ENCODE measurements around the gene UBASH3A.
"Not testable (repeated sequence)": the region's sequence is repeated elsewhere in the genome, so short reads cannot be mapped to it uniquely, and the experiment has no call there.

UBASH3A gene

GRCh38 chr21:42405064-42406013, 1.6 kb downstream of the UBASH3A start:
- H3K9me3 Mint-ChIP-seq = peaks cover 7% of the 10 kb centered on the region
- no peaks in the 10 kb centered on the region for H3K27me3 Mint-ChIP-seq (ENCODE audit: low read depth)
- H3K36me3 Mint-ChIP-seq (ENCODE audit: low read depth) = peaks cover 57% of the 10 kb centered on the region
- peaks cover 45% of the 10 kb centered on the region for H3K4me1 Mint-ChIP-seq (ENCODE audit: low read depth)
- DNase-seq (ENCODE audit: low spot score) = no peak
- H3K27ac Mint-ChIP-seq = peak overlapping the region; percentile 89
- peak overlapping the region; percentile 97 for H3K4me3 Mint-ChIP-seq

GRCh38 chr21:42406201-42406621, 2.5 kb downstream of the UBASH3A start:
- peaks cover 57% of the 10 kb centered on the region for H3K36me3 Mint-ChIP-seq (ENCODE audit: low read depth)
- peaks cover 39% of the 10 kb centered on the region for H3K4me1 Mint-ChIP-seq (ENCODE audit: low read depth)
- H3K27ac Mint-ChIP-seq = peak overlapping the region; percentile 89
- DNase-seq (ENCODE audit: low spot score) = peak; percentile 78
- no peaks in the 10 kb centered on the region for H3K27me3 Mint-ChIP-seq (ENCODE audit: low read depth)
- peaks cover 7% of the 10 kb centered on the region for H3K9me3 Mint-ChIP-seq
- H3K4me3 Mint-ChIP-seq = peak overlapping the region; percentile 97

- no peaks in the 10 kb centered on the region for H3K27me3 Mint-ChIP-seq (ENCODE audit: low read depth)
- H3K9me3 Mint-ChIP-seq = peaks cover 2% of the 10 kb centered on the region
- peak overlapping the region; percentile 97 for H3K4me3 Mint-ChIP-seq
- no peak for DNase-seq (ENCODE audit: low spot score)
- peak overlapping the region; percentile 89 for H3K27ac Mint-ChIP-seq
- peaks cover 34% of the 10 kb centered on the region for H3K4me1 Mint-ChIP-seq (ENCODE audit: low read depth)
- H3K36me3 Mint-ChIP-seq (ENCODE audit: low read depth) = peaks cover 52% of the 10 kb centered on the region
Measured at GRCh38 chr21:42406866-42407265, 3.2 kb downstream of the UBASH3A start.

GRCh38 chr21:42407476-42407875, 3.8 kb downstream of the UBASH3A start:
- Mint-ChIP-seq H3K4me1 (ENCODE audit: low read depth) (peaks cover 29% of the 10 kb centered on the region), H3K27me3 (ENCODE audit: low read depth) (no peaks in the 10 kb centered on the region), H3K27ac (peak overlapping the region; percentile 89), H3K36me3 (ENCODE audit: low read depth) (peaks cover 51% of the 10 kb centered on the region), H3K4me3 (peak overlapping the region; percentile 97), H3K9me3 (no peaks in the 10 kb centered on the region)
- no peak for DNase-seq (ENCODE audit: low spot score)

- DNase-seq (ENCODE audit: low spot score); H3K27ac Mint-ChIP-seq; H3K4me3 Mint-ChIP-seq; H3K27me3 Mint-ChIP-seq (ENCODE audit: low read depth); H3K9me3 Mint-ChIP-seq: not testable (repeated sequence)
- Mint-ChIP-seq H3K4me1 (ENCODE audit: low read depth) (peaks cover 27% of the 10 kb centered on the region), H3K36me3 (ENCODE audit: low read depth) (peaks cover 57% of the 10 kb centered on the region)
Measured at GRCh38 chr21:42408718-42409117, 5.0 kb downstream of the UBASH3A start.

GRCh38 chr21:42409366-42409765, 5.7 kb downstream of the UBASH3A start:
- Mint-ChIP-seq H3K36me3 (ENCODE audit: low read depth) (peaks cover 60% of the 10 kb centered on the region), H3K9me3 (no peaks in the 10 kb centered on the region), H3K27ac (no peak overlapping the region), H3K27me3 (ENCODE audit: low read depth) (no peaks in the 10 kb centered on the region), H3K4me3 (no peak overlapping the region), H3K4me1 (ENCODE audit: low read depth) (peaks cover 33% of the 10 kb centered on the region)
- DNase-seq (ENCODE audit: low spot score) = no peak

- Mint-ChIP-seq H3K36me3 (ENCODE audit: low read depth) (peaks cover 60% of the 10 kb centered on the region), H3K4me1 (ENCODE audit: low read depth) (peaks cover 47% of the 10 kb centered on the region)
- no peak for DNase-seq (ENCODE audit: low spot score)
Measured at GRCh38 chr21:42411197-42411869, 7.6 kb downstream of the UBASH3A start.

GRCh38 chr21:42411891-42412635, 8.4 kb downstream of the UBASH3A start:
- peaks cover 60% of the 10 kb centered on the region for H3K36me3 Mint-ChIP-seq (ENCODE audit: low read depth)
- H3K9me3 Mint-ChIP-seq = no peaks in the 10 kb centered on the region
- peaks cover 45% of the 10 kb centered on the region for H3K4me1 Mint-ChIP-seq (ENCODE audit: low read depth)
- no peaks in the 10 kb centered on the region for H3K27me3 Mint-ChIP-seq (ENCODE audit: low read depth)
- H3K4me3 Mint-ChIP-seq = no peak overlapping the region
- no peak for DNase-seq (ENCODE audit: low spot score)
- peak overlapping the region; percentile 16 for H3K27ac Mint-ChIP-seq

More at GRCh38 chr21:42411197-42411869, 7.6 kb downstream of the UBASH3A start:
- no peak overlapping the region for H3K4me3 Mint-ChIP-seq
- no peak overlapping the region for H3K27ac Mint-ChIP-seq
- no peaks in the 10 kb centered on the region for H3K9me3 Mint-ChIP-seq
- no peaks in the 10 kb centered on the region for H3K27me3 Mint-ChIP-seq (ENCODE audit: low read depth)

- Mint-ChIP-seq H3K4me1 (ENCODE audit: low read depth) (peaks cover 46% of the 10 kb centered on the region), H3K27ac (peak overlapping the region; percentile 16), H3K27me3 (ENCODE audit: low read depth) (no peaks in the 10 kb centered on the region), H3K9me3 (peaks cover 2% of the 10 kb centered on the region), H3K36me3 (ENCODE audit: low read depth) (peaks cover 59% of the 10 kb centered on the region), H3K4me3 (no peak overlapping the region)
- no peak for DNase-seq (ENCODE audit: low spot score)
Measured at GRCh38 chr21:42412636-42412933, 8.9 kb downstream of the UBASH3A start.

GRCh38 chr21:42413093-42413492, 9.4 kb downstream of the UBASH3A start:
- Mint-ChIP-seq H3K27me3 (ENCODE audit: low read depth) (no peaks in the 10 kb centered on the region), H3K4me1 (ENCODE audit: low read depth) (peaks cover 44% of the 10 kb centered on the region), H3K27ac (peak overlapping the region; percentile 91), H3K4me3 (peak overlapping the region; percentile 14), H3K9me3 (peaks cover 3% of the 10 kb centered on the region), H3K36me3 (ENCODE audit: low read depth) (peaks cover 57% of the 10 kb centered on the region)
- no peak for DNase-seq (ENCODE audit: low spot score)

- H3K36me3 Mint-ChIP-seq (ENCODE audit: low read depth) = peaks cover 60% of the 10 kb centered on the region
Measured at GRCh38 chr21:42413500-42413899, 9.8 kb downstream of the UBASH3A start.

GRCh38 chr21:42414066-42414465, 10.4 kb downstream of the UBASH3A start:
- DNase-seq (ENCODE audit: low spot score) = no peak
- peak overlapping the region; percentile 76 for H3K4me3 Mint-ChIP-seq
- H3K9me3 Mint-ChIP-seq = peaks cover 3% of the 10 kb centered on the region
- peaks cover 45% of the 10 kb centered on the region for H3K4me1 Mint-ChIP-seq (ENCODE audit: low read depth)
- peaks cover 64% of the 10 kb centered on the region for H3K36me3 Mint-ChIP-seq (ENCODE audit: low read depth)
- H3K27me3 Mint-ChIP-seq (ENCODE audit: low read depth) = no peaks in the 10 kb centered on the region
- H3K27ac Mint-ChIP-seq = peak overlapping the region; percentile 91

More at GRCh38 chr21:42413500-42413899, 9.8 kb downstream of the UBASH3A start:
- Mint-ChIP-seq H3K4me3 (peak overlapping the region; percentile 14), H3K4me1 (ENCODE audit: low read depth) (peaks cover 42% of the 10 kb centered on the region), H3K9me3 (peaks cover 3% of the 10 kb centered on the region), H3K27ac (peak overlapping the region; percentile 91), H3K27me3 (ENCODE audit: low read depth) (no peaks in the 10 kb centered on the region)
- peak; percentile 66 for DNase-seq (ENCODE audit: low spot score)

GRCh38 chr21:42414553-42414927, 10.8 kb downstream of the UBASH3A start:
- DNase-seq (ENCODE audit: low spot score) = no peak
- Mint-ChIP-seq H3K36me3 (ENCODE audit: low read depth) (peaks cover 64% of the 10 kb centered on the region), H3K9me3 (peaks cover 7% of the 10 kb centered on the region), H3K27ac (peak overlapping the region; percentile 91), H3K27me3 (ENCODE audit: low read depth) (no peaks in the 10 kb centered on the region), H3K4me3 (peak overlapping the region; percentile 76), H3K4me1 (ENCODE audit: low read depth) (peaks cover 49% of the 10 kb centered on the region)

All from T-helper 2 cell treated with Interferon-gamma antibody and Interleukin-4, amounts not matched to agents 5 μg/mL and 100 μg/mL, for 36 hours (primary cell).